ENCODE measurements around the gene TINCR.

The TINCR gene

DNA sequence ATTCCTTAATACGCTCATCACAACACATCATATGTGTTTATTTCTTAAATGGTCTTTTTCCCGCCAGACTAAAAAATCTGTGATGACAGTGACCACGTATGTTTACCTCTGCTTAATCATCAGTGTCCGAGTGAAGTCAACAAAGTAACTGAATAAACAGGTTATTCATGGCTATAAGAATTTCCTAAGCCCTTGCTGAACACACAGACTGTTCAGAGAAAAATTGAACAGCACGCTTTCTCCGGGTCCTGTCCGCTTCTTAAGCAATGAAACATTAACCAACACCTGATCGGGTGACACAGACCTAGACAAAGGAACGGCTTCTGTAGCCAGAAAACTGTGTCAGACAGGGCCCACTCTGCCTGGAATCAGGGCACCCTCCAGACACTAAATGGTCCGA is 40.5 kb upstream of the TINCR start:
- H3K4me3 ChIP-seq (ENCODE audit: low read depth, low read length) = no peak overlapping the region
- TF ChIP-seq, protein P1, sequence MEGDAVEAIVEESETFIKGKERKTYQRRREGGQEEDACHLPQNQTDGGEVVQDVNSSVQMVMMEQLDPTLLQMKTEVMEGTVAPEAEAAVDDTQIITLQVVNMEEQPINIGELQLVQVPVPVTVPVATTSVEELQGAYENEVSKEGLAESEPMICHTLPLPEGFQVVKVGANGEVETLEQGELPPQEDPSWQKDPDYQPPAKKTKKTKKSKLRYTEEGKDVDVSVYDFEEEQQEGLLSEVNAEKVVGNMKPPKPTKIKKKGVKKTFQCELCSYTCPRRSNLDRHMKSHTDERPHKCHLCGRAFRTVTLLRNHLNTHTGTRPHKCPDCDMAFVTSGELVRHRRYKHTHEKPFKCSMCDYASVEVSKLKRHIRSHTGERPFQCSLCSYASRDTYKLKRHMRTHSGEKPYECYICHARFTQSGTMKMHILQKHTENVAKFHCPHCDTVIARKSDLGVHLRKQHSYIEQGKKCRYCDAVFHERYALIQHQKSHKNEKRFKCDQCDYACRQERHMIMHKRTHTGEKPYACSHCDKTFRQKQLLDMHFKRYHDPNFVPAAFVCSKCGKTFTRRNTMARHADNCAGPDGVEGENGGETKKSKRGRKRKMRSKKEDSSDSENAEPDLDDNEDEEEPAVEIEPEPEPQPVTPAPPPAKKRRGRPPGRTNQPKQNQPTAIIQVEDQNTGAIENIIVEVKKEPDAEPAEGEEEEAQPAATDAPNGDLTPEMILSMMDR (IDR thresholded peaks at IDR 0.05; ENCODE audit: low read depth, low read length) = no peak
- in situ Hi-C loops (cut with HindIII; ENCODE audit: low sequenced_read_pairs) = no loop called here
- DNase-seq (ENCODE audit: low read depth, low spot score) = no peak

DNA sequence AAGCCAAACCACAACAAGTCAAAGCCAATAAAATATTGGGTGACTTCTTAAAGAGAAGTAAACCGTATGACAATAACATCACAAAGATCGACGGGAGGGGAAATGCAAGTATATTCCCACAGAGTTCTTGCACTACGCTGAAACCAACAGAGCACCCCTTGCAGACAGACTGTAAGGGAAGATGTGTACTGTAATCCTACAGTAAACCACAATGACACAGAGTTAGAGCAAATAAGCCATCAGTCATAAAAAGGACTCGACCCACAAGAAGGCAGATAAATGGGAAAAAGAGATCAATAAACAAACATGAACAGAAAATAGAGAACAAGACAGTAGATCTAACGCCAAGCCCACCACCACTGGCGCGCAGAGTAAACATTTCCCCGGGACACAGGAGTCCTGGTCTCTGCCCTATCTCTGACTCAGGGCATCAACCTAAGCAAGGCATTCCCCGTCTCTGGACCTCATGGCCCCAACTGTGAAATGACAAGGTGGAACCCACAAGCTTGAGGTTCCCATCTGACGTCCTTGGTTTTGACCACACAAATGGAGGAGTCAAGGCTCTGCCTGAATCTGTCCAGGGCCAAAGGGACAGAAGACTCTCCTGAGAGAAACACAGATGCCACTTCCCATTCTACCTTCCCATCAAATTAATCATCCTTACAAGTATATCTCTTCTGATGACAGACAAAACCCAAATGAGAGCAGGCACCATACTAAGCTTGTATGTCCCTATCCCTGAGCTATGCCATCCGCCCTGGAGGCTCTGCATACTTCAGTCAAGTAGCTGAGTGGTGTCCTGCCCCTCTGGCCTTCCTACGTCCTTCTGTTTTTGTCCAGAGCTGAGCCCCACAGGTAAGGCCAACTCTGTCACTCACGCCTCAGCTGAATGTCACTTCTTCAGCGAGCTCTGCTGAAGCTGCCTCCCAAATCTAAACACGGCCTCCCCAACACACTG is 39.8 kb upstream of the TINCR start:
- no peak for DNase-seq (ENCODE audit: low read depth, low spot score)
- TF ChIP-seq, protein P1 (IDR thresholded peaks at IDR 0.05; ENCODE audit: low read depth, low read length) = no peak
- in situ Hi-C loops (cut with HindIII; ENCODE audit: low sequenced_read_pairs) = no loop called here
- H3K4me3 ChIP-seq (ENCODE audit: low read depth, low read length) = no peak overlapping the region

DNA sequence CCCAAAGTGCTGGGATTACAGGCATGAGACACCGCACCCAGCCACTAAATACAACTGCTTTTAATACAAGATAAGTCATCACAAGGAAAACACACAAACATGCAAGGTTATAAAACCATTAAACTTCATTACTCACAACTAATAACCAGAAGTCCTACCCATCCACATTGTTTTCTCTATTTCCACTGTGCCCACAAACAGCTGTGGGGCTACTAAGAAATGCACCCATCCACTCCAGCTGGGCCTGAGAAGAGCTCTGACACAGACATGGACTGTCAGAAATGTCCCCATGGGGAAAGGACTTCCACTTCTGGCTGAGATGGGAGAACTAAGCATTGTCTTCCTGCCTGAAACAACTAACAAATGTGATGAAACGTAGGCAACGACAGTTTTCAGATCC is 37.6 kb upstream of the TINCR start:
- DNase-seq (ENCODE audit: low read depth, low spot score) = no peak
- H3K4me3 ChIP-seq (ENCODE audit: low read depth, low read length) = no peak overlapping the region

DNA sequence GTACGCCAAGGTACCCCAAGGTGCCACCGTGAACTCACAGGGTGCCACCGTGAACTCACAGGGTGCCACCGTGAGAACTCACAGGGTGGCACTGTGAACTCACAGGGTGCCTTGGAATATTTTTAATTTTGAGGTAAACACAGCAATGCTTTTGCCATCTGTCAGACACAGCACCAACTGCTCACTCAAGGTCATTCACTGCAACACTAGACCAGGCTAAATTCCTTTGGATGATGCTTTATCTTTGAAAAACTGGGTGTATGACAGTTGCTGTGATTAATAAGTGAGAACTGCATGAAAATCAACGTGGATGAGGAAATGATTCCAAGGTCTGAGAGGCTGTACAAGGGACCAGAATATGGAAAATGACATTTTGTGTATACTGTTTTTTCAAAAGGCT is 35.9 kb upstream of the TINCR start:
- in situ Hi-C loops (cut with HindIII; ENCODE audit: low sequenced_read_pairs) = no loop called here
- no peak for DNase-seq (ENCODE audit: low read depth, low spot score)
- TF ChIP-seq, protein P1 (IDR thresholded peaks at IDR 0.05; ENCODE audit: low read depth, low read length) = no peak

More for the DNA sequence above, 37.6 kb upstream of the TINCR start:
- TF ChIP-seq, protein P1 (IDR thresholded peaks at IDR 0.05; ENCODE audit: low read depth, low read length) = no peak
- in situ Hi-C loops (cut with HindIII; ENCODE audit: low sequenced_read_pairs) = no loop called here

DNA sequence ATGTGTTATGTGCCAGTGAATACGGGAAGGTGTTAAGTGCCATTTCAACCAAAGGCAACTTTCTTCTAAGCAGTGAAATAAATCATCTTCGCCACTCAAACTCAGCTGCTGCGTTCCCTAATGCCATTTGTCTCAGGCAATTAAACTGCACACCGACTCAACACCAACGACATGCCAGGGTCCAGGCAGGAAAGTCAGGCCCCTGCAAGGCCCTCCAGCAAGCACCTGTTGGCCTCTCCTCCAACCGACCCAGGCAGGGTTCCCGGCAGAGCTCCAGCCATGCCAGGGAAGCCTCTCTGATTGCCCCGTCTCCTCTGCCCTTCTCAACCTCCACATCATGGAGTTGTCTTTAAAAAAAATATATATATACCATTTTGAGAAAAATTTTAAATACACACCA is 33.0 kb upstream of the TINCR start:
- in situ Hi-C loops (cut with HindIII; ENCODE audit: low sequenced_read_pairs) = no loop called here
- DNase-seq (ENCODE audit: low read depth, low spot score) = no peak
- TF ChIP-seq, protein P1 (IDR thresholded peaks at IDR 0.05; ENCODE audit: low read depth, low read length) = no peak
- H3K4me3 ChIP-seq (ENCODE audit: low read depth, low read length) = no peak overlapping the region

More for the DNA sequence above, 35.9 kb upstream of the TINCR start:
- H3K4me3 ChIP-seq (ENCODE audit: low read depth, low read length) = no peak overlapping the region

DNA sequence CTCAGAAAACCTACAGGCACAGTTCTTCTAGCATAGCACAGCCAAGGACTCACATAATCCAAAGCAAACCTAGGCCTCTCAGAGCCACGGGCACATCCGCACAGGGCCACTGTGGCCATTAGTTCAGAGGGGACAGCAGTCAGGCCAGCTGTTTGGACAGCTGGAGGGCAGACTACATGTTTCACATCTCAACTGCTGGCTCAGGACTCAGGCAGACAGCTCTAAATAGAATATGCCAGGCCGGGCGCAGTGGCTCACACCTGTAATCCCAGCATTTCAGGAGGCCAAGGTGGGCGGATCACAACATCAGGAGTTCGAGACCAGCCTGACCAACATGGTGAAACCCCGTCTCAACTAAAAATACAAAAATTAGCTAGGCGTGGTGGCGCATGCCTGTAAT is 28.0 kb upstream of the TINCR start:
- DNase-seq (ENCODE audit: low read depth, low spot score) = no peak
- TF ChIP-seq, protein P1 (IDR thresholded peaks at IDR 0.05; ENCODE audit: low read depth, low read length) = no peak
- no peak overlapping the region for H3K4me3 ChIP-seq (ENCODE audit: low read depth, low read length)
- in situ Hi-C loops (cut with HindIII; ENCODE audit: low sequenced_read_pairs) = no loop called here

All from astrocyte of the spinal cord (primary cell).